ENCODE data around the gene RNF38.

- TF ChIP-seq CTCF (IDR thresholded peaks at IDR 0.05; ENCODE audit: insufficient read depth, low read length) (no peak), POLR2AphosphoS5 (IDR thresholded peaks at IDR 0.05; ENCODE audit: low read depth) (no peak)
Measured at GRCh38 chr9:36341936-36342577, 58.0 kb downstream of the RNF38 start.

Data from HL-60 (cell line).